Endothelial cell of umbilical vein (primary cell): Measurements from ENCODE around the gene UBE2M. TPM values are rescaled to one million over a fixed set of nuclear protein-coding genes. Genes with fewer than 3 reads are reported as not detected.

Experiments
- BruUV-seq: library from RNA; stranded (reverse); fragments of 400-500 nt; replicated peaks from 2 replicates; lab custom pipeline; 2021; lab: Mats Ljungman, UMichigan
- CTCF ChIA-PET: fragments of 300-600, 350-600 bp; sonication (Branson Sonifier 250); formaldehyde crosslinking; loops from one replicate; lab custom pipeline; 2021; ENCODE audit warnings: antibody characterized with exemption, inconsistent platforms; lab: Charles Lee
- POLR2A ChIA-PET: fragments of 300-600, 350-600 bp; sonication (Branson Sonifier 250); formaldehyde crosslinking; loops from one replicate; lab custom pipeline; 2021; ENCODE audit warnings: antibody characterized with exemption, inconsistent platforms; lab: Charles Lee
- DNase-seq: peaks from one replicate; pipeline ENCODE4 v3.0.0-alpha.2; 2011; ENCODE audit warnings: low read depth, low spot score
- FAIRE-seq: peaks from 2 replicates; lab custom pipeline; 2011; peaks lifted over from hg19 to GRCh38; lab: Jason Lieb, UNC
- H2AFZ ChIP-seq: 2 replicates; pipeline ENCODE4 v1.6.0; 2012; ENCODE audit warnings: low read depth, low read length, control low read depth, inconsistent platforms
- H3K27ac ChIP-seq: 2 replicates; pipeline ENCODE4 v1.5.1; 2011; ENCODE audit warnings: low read depth, mild to moderate bottlenecking, control low read depth, low read length, moderate library complexity; ENCODE audit not compliant: insufficient read depth
- H3K27me3 ChIP-seq, 2 experiments: 2 replicates each; pipeline versions ENCODE4 v1.6.0 to v1.6.1; 2011; ENCODE audit warnings: low read length in 2 of 2, mixed read lengths in 1 of 2; ENCODE audit not compliant: control insufficient read depth in 2 of 2, insufficient read depth in 2 of 2
- H3K36me3 ChIP-seq, 2 experiments: 2 replicates in 1 of 2; 3 replicates in 1 of 2; pipeline ENCODE4 v1.5.1; 2011; ENCODE audit warnings: low read length in 2 of 2, mild to moderate bottlenecking in 1 of 2, moderate library complexity in 1 of 2; ENCODE audit not compliant: control insufficient read depth in 2 of 2, insufficient read depth in 2 of 2; ENCODE audit errors: extremely low read depth in 1 of 2
- H3K4me1 ChIP-seq: 3 replicates; pipeline ENCODE4 v1.5.1; 2011; ENCODE audit warnings: mild to moderate bottlenecking, low read length; ENCODE audit not compliant: control insufficient read depth, insufficient read depth; ENCODE audit errors: extremely low read depth
- H3K4me2 ChIP-seq: 2 replicates; pipeline ENCODE4 v1.6.1; 2011; ENCODE audit warnings: low read length, control low read depth, mixed read lengths; ENCODE audit not compliant: insufficient read depth
- H3K4me3 ChIP-seq, 3 experiments: fragments of 200-600 bp in 1 of 3; sonication (generic), shearing (Covaris generic) in 1 of 3; replicated peaks in 1 of 3; 2 replicates each; pipeline ENCODE4 v1.5.1; 2011 to 2016; ENCODE audit warnings: control low read depth in 3 of 3, low read length in 3 of 3, mild to moderate bottlenecking in 2 of 3, inconsistent platforms in 1 of 3, low read depth in 1 of 3, moderate library complexity in 1 of 3; ENCODE audit not compliant: insufficient read depth in 1 of 3
- H3K79me2 ChIP-seq: 2 replicates; pipeline ENCODE4 v1.6.0; 2012; ENCODE audit warnings: low read length, inconsistent platforms; ENCODE audit not compliant: control insufficient read depth, insufficient read depth
- H3K9ac ChIP-seq: replicated peaks from 2 replicates; pipeline ENCODE3; 2011; ENCODE audit warnings: low read length, control low read depth; ENCODE audit not compliant: insufficient read depth; ENCODE audit errors: extremely low read depth
- H3K9me1 ChIP-seq: replicated peaks from 3 replicates; pipeline ENCODE4 v1.6.0; 2011; ENCODE audit warnings: mild to moderate bottlenecking, low read length; ENCODE audit not compliant: control insufficient read depth, insufficient read depth; ENCODE audit errors: extremely low read depth
- H3K9me3 ChIP-seq: replicated peaks from 2 replicates; pipeline ENCODE4 v1.5.1; 2012; ENCODE audit warnings: low read length, inconsistent platforms; ENCODE audit not compliant: control insufficient read depth, insufficient read depth
- H4K20me1 ChIP-seq: replicated peaks from 2 replicates; pipeline ENCODE3; 2011; ENCODE audit warnings: mild to moderate bottlenecking, low read length; ENCODE audit not compliant: control insufficient read depth, insufficient read depth; ENCODE audit errors: extremely low read depth
- CTCF ChIP-seq, 2 donors: IDR thresholded peaks; 1 replicate in 1 of 2; 2 replicates in 1 of 2; pipeline ENCODE4 v1.5.1; 2011; ENCODE audit warnings: low read length in 2 of 2, mild to moderate bottlenecking in 2 of 2, moderate library complexity in 2 of 2, control low read depth in 1 of 2, inconsistent platforms in 1 of 2, low read depth in 1 of 2; ENCODE audit not compliant: insufficient read depth in 1 of 2; ENCODE audit errors: extremely low read depth in 1 of 2
- EZH2 ChIP-seq: IDR thresholded peaks from 2 replicates; pipeline ENCODE4 v1.6.1; 2012; ENCODE audit warnings: borderline replicate concordance, low read depth, mild to moderate bottlenecking, moderate library complexity, low read length, inconsistent platforms; ENCODE audit not compliant: severe bottlenecking
- JUN ChIP-seq: IDR thresholded peaks from 2 replicates; pipeline ENCODE4 v1.6.1; 2011; ENCODE audit warnings: borderline replicate concordance, low read depth; ENCODE audit not compliant: insufficient read length, insufficient read depth
- MAX ChIP-seq: IDR thresholded peaks from 2 replicates; pipeline ENCODE4 v1.6.1; 2011; ENCODE audit not compliant: insufficient read depth, insufficient read length
- MYC ChIP-seq: IDR thresholded peaks from one replicate; pipeline ENCODE4 v1.6.1; 2011; ENCODE audit warnings: mild to moderate bottlenecking, low read depth, low read length
- POLR2A ChIP-seq: IDR thresholded peaks from 2 replicates; pipeline ENCODE4 v1.6.1; 2012; ENCODE audit warnings: low read depth, mild to moderate bottlenecking, control low read depth, low read length
- POLR2AphosphoS5 ChIP-seq: IDR thresholded peaks from 2 replicates; pipeline ENCODE4 v1.6.1; 2012; ENCODE audit warnings: low read depth, mild to moderate bottlenecking, control low read depth, low read length, moderate library complexity; ENCODE audit not compliant: insufficient read depth
- dilution Hi-C: fragments of 300-500 bp; cut with MboI; formaldehyde crosslinking; loops from one replicate; pipeline ENCODE4 v1.15.0; 2019; ENCODE audit warnings: low sequenced_read_pairs; ENCODE audit not compliant: extremely low pct_ligation_motif_present
- intact Hi-C: fragments of 100-400 bp; cut with micrococcal nuclease; formaldehyde crosslinking; loops from one replicate; pipeline ENCODE4 v1.10.0; 2022
- polyA plus RNA-seq, 4 experiments: library from polyadenylated mRNA; depleted of rRNA in 3 of 4; stranded (reverse) in 3 of 4; unstranded in 1 of 4; fragments of >200 nt; gene quantifications; 2 replicates each; pipeline versions ENCODE4 v1.2.1 to v1.2.3, GENCODE V29; 2011 to 2012; ENCODE audit warnings: missing spikeins in 1 of 4
- total RNA-seq: library from RNA; stranded (reverse); gene quantifications from 2 replicates; pipeline ENCODE4 v1.2.3, GENCODE V29; 2021

UBE2M gene
- total and polyA plus RNA-seq, 2 donors (not counting 3 experiments of a cell fraction or from before 2014, with no cell fraction given): 87.8 to 102 TPM

GRCh38 chr19:58522709-58523108 is 35.7 kb downstream of the UBE2M start:
- ChIA-PET CTCF (interaction anchor here (0.8 to 1.6 kb wide), 3 partner anchors 9 to 32 kb away, joined by 3 to 4 read pairs (median 3); partner anchors contain the start of gene CHMP2A), POLR2A (interaction anchor here (1.1 kb wide), 1 partner anchor 21 kb away, joined by 3 read pairs; the partner anchor contains the start of gene TRIM28)
- H3K27ac ChIP-seq: no peak overlapping the region
- no peak overlapping the region for H3K4me2 ChIP-seq
- no peak overlapping the region for H2AFZ ChIP-seq
- no peaks in the 10 kb centered on the region for H3K36me3 ChIP-seq
- DNase-seq: no peak
- peaks cover 14% of the 10 kb centered on the region for H3K79me2 ChIP-seq
- dilution Hi-C loops: no loop called here
- no peak overlapping the region for H3K4me3 ChIP-seq
- TF ChIP-seq CTCF (IDR thresholded peaks at IDR 0.05; ENCODE audit: extremely low read depth in 1 of 2, insufficient read depth in 1 of 2, low read depth in 1 of 2, low read length in 2 of 2): no peak
- TF ChIP-seq MAX: no peak
- intact Hi-C loops: no loop called here
- no peaks in the 10 kb centered on the region for H3K9me1 ChIP-seq
- no peak for FAIRE-seq
- H3K9me3 ChIP-seq: no peaks in the 10 kb centered on the region
- no peaks in the 10 kb centered on the region for H4K20me1 ChIP-seq
- peaks cover 19% of the 10 kb centered on the region for H3K4me1 ChIP-seq
- H3K9ac ChIP-seq: no peak overlapping the region
- no peaks in the 10 kb centered on the region for H3K27me3 ChIP-seq
- no TSS peak for BruUV-seq

GRCh38 chr19:58521651-58522050 is 36.8 kb downstream of the UBE2M start:
- Histone ChIP-seq H3K27ac (no peak overlapping the region), H3K9me1 (no peaks in the 10 kb centered on the region), H3K4me2 (no peak overlapping the region), H3K79me2 (peaks cover 24% of the 10 kb centered on the region), H3K9me3 (no peaks in the 10 kb centered on the region), H3K4me1 (peaks cover 19% of the 10 kb centered on the region), H3K27me3 (no peaks in the 10 kb centered on the region), H4K20me1 (no peaks in the 10 kb centered on the region), H2AFZ (peak overlapping the region; percentile 78), H3K4me3 (no peak overlapping the region), H3K9ac (peak overlapping the region; percentile 35), H3K36me3 (peaks cover 0 to 5% of the 10 kb centered on the region in 2 experiments)
- ChIA-PET CTCF (interaction anchor here (0.6 to 4.6 kb wide), 7 partner anchors 10 to 301 kb away, joined by 3 to 111 read pairs (median 13); partner anchors contain the start of genes CHMP2A and TRIM28), POLR2A (interaction anchor here (1.1 to 3.4 kb wide), 2 partner anchors 22 kb away, joined by 3 to 20 read pairs; partner anchors contain the start of gene TRIM28)
- TF ChIP-seq POLR2AphosphoS5 (no peak), MYC (no peak), EZH2 (no peak), JUN (no peak), POLR2A (no peak), CTCF (IDR thresholded peaks at IDR 0.05; ENCODE audit: extremely low read depth in 1 of 2, insufficient read depth in 1 of 2, low read depth in 1 of 2, low read length in 2 of 2) (no peak), MAX (no peak)
- BruUV-seq: no TSS peak
- dilution Hi-C loops: no loop called here
- FAIRE-seq (no peak), DNase-seq (no peak)
- intact Hi-C loops: no loop called here
